Measurements from ENCODE around the gene MYOZ2.

Gene MYOZ2

GRCh38 chr4:119135721-119136121, at the start of gene MYOZ2:
TSS of gene MYOZ2 (plus strand) at chr4:119135832. CDS start at chr4:119136526, 694 bp downstream.
- no peak for DNase-seq (ENCODE audit: low read depth in 3 of 3)

GRCh38 chr4:119087121-119087520, 48.5 kb upstream of the MYOZ2 start:
- DNase-seq (ENCODE audit: low read depth in 3 of 3): no peak

GRCh38 chr4:119087656-119088055, 48.0 kb upstream of the MYOZ2 start:
- DNase-seq (ENCODE audit: low read depth in 3 of 3): no peak

GRCh38 chr4:119093042-119093827, 42.4 kb upstream of the MYOZ2 start:
- DNase-seq (ENCODE audit: low read depth in 3 of 3): no peak

GRCh38 chr4:119097282-119097900, 38.2 kb upstream of the MYOZ2 start:
- DNase-seq (ENCODE audit: low read depth in 3 of 3): no peak

GRCh38 chr4:119098306-119098705, 37.3 kb upstream of the MYOZ2 start:
- no peak for DNase-seq (ENCODE audit: low read depth in 3 of 3)

GRCh38 chr4:119099227-119099810, 36.3 kb upstream of the MYOZ2 start:
- DNase-seq (ENCODE audit: low read depth in 3 of 3): no peak

- DNase-seq (ENCODE audit: low read depth in 3 of 3): no peak
Observed at GRCh38 chr4:119100655-119101054, 35.0 kb upstream of the MYOZ2 start.

- no peak for DNase-seq (ENCODE audit: low read depth in 3 of 3)
Observed at GRCh38 chr4:119103263-119103662, 32.4 kb upstream of the MYOZ2 start.

- DNase-seq (ENCODE audit: low read depth in 3 of 3): no peak
Observed at GRCh38 chr4:119104644-119105273, 30.9 kb upstream of the MYOZ2 start.

GRCh38 chr4:119105605-119106004, 30.0 kb upstream of the MYOZ2 start:
- DNase-seq (ENCODE audit: low read depth in 3 of 3): no peak

GRCh38 chr4:119106036-119107000, 29.3 kb upstream of the MYOZ2 start:
- no peak for DNase-seq (ENCODE audit: low read depth in 3 of 3)

GRCh38 chr4:119110121-119110520, 25.5 kb upstream of the MYOZ2 start:
- DNase-seq (ENCODE audit: low read depth in 3 of 3): no peak

GRCh38 chr4:119111296-119111695, 24.3 kb upstream of the MYOZ2 start:
- DNase-seq (ENCODE audit: low read depth in 3 of 3): no peak

- DNase-seq (ENCODE audit: low read depth in 3 of 3): no peak
Observed at GRCh38 chr4:119113033-119113655, 22.5 kb upstream of the MYOZ2 start.

GRCh38 chr4:119116021-119116420, 19.6 kb upstream of the MYOZ2 start:
- no peak for DNase-seq (ENCODE audit: low read depth in 3 of 3)

- no peak for DNase-seq (ENCODE audit: low read depth in 3 of 3)
Observed at GRCh38 chr4:119116925-119117900, 18.4 kb upstream of the MYOZ2 start.

GRCh38 chr4:119118397-119118796, 17.2 kb upstream of the MYOZ2 start:
- DNase-seq (ENCODE audit: low read depth in 3 of 3): no peak

GRCh38 chr4:119124352-119124751, 11.3 kb upstream of the MYOZ2 start:
- DNase-seq (ENCODE audit: low read depth in 3 of 3): no peak

GRCh38 chr4:119125931-119126330, 9.7 kb upstream of the MYOZ2 start:
- DNase-seq (ENCODE audit: low read depth in 3 of 3): no peak

All from stimulated activated CD4-positive, alpha-beta T cell treated with anti-CD3 and anti-CD28 coated beads, TNF-alpha, amount 100 ng/mL, for 48 hours (primary cell).